Measurements from ENCODE around the gene VILL.
"Not testable (repeated sequence)": the region's sequence is repeated elsewhere in the genome, so short reads cannot be mapped to it uniquely, and the experiment has no call there.

- TF ChIP-seq, protein P1, sequence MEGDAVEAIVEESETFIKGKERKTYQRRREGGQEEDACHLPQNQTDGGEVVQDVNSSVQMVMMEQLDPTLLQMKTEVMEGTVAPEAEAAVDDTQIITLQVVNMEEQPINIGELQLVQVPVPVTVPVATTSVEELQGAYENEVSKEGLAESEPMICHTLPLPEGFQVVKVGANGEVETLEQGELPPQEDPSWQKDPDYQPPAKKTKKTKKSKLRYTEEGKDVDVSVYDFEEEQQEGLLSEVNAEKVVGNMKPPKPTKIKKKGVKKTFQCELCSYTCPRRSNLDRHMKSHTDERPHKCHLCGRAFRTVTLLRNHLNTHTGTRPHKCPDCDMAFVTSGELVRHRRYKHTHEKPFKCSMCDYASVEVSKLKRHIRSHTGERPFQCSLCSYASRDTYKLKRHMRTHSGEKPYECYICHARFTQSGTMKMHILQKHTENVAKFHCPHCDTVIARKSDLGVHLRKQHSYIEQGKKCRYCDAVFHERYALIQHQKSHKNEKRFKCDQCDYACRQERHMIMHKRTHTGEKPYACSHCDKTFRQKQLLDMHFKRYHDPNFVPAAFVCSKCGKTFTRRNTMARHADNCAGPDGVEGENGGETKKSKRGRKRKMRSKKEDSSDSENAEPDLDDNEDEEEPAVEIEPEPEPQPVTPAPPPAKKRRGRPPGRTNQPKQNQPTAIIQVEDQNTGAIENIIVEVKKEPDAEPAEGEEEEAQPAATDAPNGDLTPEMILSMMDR (IDR thresholded peaks at IDR 0.05), result not testable (repeated sequence)
- TF ChIP-seq POLR2A (IDR thresholded peaks at IDR 0.05), result not testable (repeated sequence)
These were observed 63.4 kb downstream of the VILL start for GRCh38 chr3:38053813-38054498.
